Panc1 (cell line): Measurements from ENCODE around the gene TNFRSF11A. TPM values are rescaled to one million over a fixed set of nuclear protein-coding genes. Genes with fewer than 3 reads are reported as not detected.

ENCODE experiments used
- ATAC-seq: fragments of 200-7000 bp; cut with Tn5 transposase; 2 replicates; pipeline ENCODE4 v1.9.1; 2020; ENCODE audit warnings: mild to moderate bottlenecking, moderate library complexity
- BruUV-seq: library from RNA; stranded (reverse); fragments of 400-500 nt; replicated peaks from 2 replicates; lab custom pipeline; 2021; lab: Mats Ljungman, UMichigan
- CTCF ChIA-PET: fragments of 300-600 bp; sonication (Branson Sonifier 250); formaldehyde crosslinking; loops from one replicate; lab custom pipeline; 2022; ENCODE audit warnings: antibody characterized with exemption; lab: Charles Lee
- POLR2A ChIA-PET: fragments of 300-600 bp; sonication (Branson Sonifier 250); formaldehyde crosslinking; loops from one replicate; lab custom pipeline; 2022; ENCODE audit warnings: antibody characterized with exemption; lab: Charles Lee
- DNase-seq: peaks from one replicate; pipeline ENCODE4 v3.0.0-alpha.2; 2010; ENCODE audit warnings: low read depth, low spot score
- H3K27ac ChIP-seq: 2 replicates; pipeline ENCODE4 v1.5.1; 2011; ENCODE audit warnings: mild to moderate bottlenecking, low read length, inconsistent platforms
- H3K27me3 ChIP-seq: fragments of 200-500 bp; sonication (Bioruptor generic); 2 replicates; pipeline ENCODE4 v1.6.0; 2014; ENCODE audit warnings: low read length, inconsistent platforms; ENCODE audit not compliant: control insufficient read depth, insufficient read depth
- H3K36me3 ChIP-seq: fragments of 200-500 bp; sonication (Bioruptor generic); 2 replicates; pipeline ENCODE4 v1.5.1; 2014; ENCODE audit warnings: inconsistent platforms, mild to moderate bottlenecking, low read length, moderate library complexity; ENCODE audit not compliant: control insufficient read depth, insufficient read depth
- H3K4me1 ChIP-seq: 2 replicates; pipeline ENCODE4 v1.5.1; 2011; ENCODE audit warnings: inconsistent platforms, mild to moderate bottlenecking, low read length, moderate library complexity; ENCODE audit not compliant: control insufficient read depth, insufficient read depth
- H3K4me3 ChIP-seq, 2 experiments: 2 replicates each; pipeline ENCODE4 v1.5.1; 2011 to 2012; ENCODE audit warnings: low read depth in 2 of 2, low read length in 2 of 2, mild to moderate bottlenecking in 2 of 2, inconsistent platforms in 1 of 2, moderate library complexity in 1 of 2
- H3K9me3 ChIP-seq: fragments of 200-500 bp; sonication (Bioruptor generic); 2 replicates; pipeline ENCODE4 v1.5.1; 2014; ENCODE audit warnings: low read depth, mild to moderate bottlenecking, inconsistent platforms, low read length, moderate library complexity; ENCODE audit not compliant: control insufficient read depth, insufficient read depth
- CTCF ChIP-seq: fragments of 450-650 bp; IDR thresholded peaks from 2 replicates; pipeline ENCODE4 v1.5.1; 2017; ENCODE audit warnings: mild to moderate bottlenecking
- POLR2AphosphoS5 ChIP-seq: IDR thresholded peaks from 2 replicates; pipeline ENCODE4 v1.6.1; 2012; ENCODE audit warnings: mild to moderate bottlenecking, low read depth, low read length, moderate library complexity
- REST ChIP-seq, 2 experiments: IDR thresholded peaks; 2 replicates each; pipeline ENCODE4 v1.6.1; 2011 to 2012; ENCODE audit warnings: low read depth in 2 of 2, control low read depth in 1 of 2, low read length in 1 of 2, mild to moderate bottlenecking in 1 of 2, moderate library complexity in 1 of 2; ENCODE audit not compliant: insufficient read depth in 1 of 2
- SIN3A ChIP-seq: IDR thresholded peaks from 2 replicates; pipeline ENCODE4 v1.6.1; 2012; ENCODE audit warnings: low read depth, mild to moderate bottlenecking, low read length, moderate library complexity, borderline replicate concordance; ENCODE audit not compliant: insufficient read depth
- TCF7L2 ChIP-seq: IDR thresholded peaks from 2 replicates; pipeline ENCODE4 v1.6.1; 2011; ENCODE audit warnings: mild to moderate bottlenecking, low read depth, low read length, inconsistent platforms
- in situ Hi-C: cut with HindIII; loops from 2 replicates; pipeline ENCODE4 v1.10.0; 2016; ENCODE audit warnings: low sequenced_read_pairs, low pct_unique_long_range_greater_than_20kb
- intact Hi-C: fragments of 100-400 bp; cut with micrococcal nuclease; formaldehyde crosslinking; loops from one replicate; pipeline ENCODE4 v1.10.0; 2022; ENCODE audit not compliant: unreplicated experiment
- total RNA-seq: library from RNA; stranded (reverse); gene quantifications from one replicate; pipeline ENCODE4 v1.2.1, GENCODE V29; 2021; ENCODE audit not compliant: unreplicated experiment

The TNFRSF11A gene
- total RNA-seq, 1 experiment from 2014 or later = 14.1 TPM

GRCh38 chr18:62360805-62361204, 35.7 kb downstream of the TNFRSF11A start:
- H3K36me3 ChIP-seq = no peaks in the 10 kb centered on the region
- CTCF ChIA-PET = no interaction called here
- in situ Hi-C loops (no loop called here), intact Hi-C loops (no loop called here)
- ATAC-seq = no peak
- H3K27me3 ChIP-seq = no peaks in the 10 kb centered on the region
- H3K27ac ChIP-seq = no peak overlapping the region
- H3K9me3 ChIP-seq = no peaks in the 10 kb centered on the region
- H3K4me1 ChIP-seq = no peaks in the 10 kb centered on the region
- BruUV-seq = no TSS peak
- POLR2A ChIA-PET = no interaction called here
- no peak for TF ChIP-seq TCF7L2
- no peak for TF ChIP-seq SIN3A
- no peak for TF ChIP-seq POLR2AphosphoS5
- DNase-seq = no peak
- H3K4me3 ChIP-seq = no peak overlapping the region

- CTCF ChIA-PET = no interaction called here
These were observed 36.2 kb downstream of the TNFRSF11A start for GRCh38 chr18:62361288-62361687.

More at GRCh38 chr18:62361288-62361687, 36.2 kb downstream of the TNFRSF11A start:
- intact Hi-C loops (no loop called here), in situ Hi-C loops (no loop called here)
- Histone ChIP-seq H3K36me3 (no peaks in the 10 kb centered on the region), H3K4me3 (no peak overlapping the region), H3K27ac (no peak overlapping the region), H3K27me3 (no peaks in the 10 kb centered on the region), H3K4me1 (no peaks in the 10 kb centered on the region), H3K9me3 (no peaks in the 10 kb centered on the region)
- no TSS peak for BruUV-seq
- TF ChIP-seq POLR2AphosphoS5 (no peak), TCF7L2 (no peak), CTCF (no peak), SIN3A (no peak), REST (IDR thresholded peaks at IDR 0.05; ENCODE audit: insufficient read depth in 1 of 2, low read depth in 2 of 2, low read length in 1 of 2) (no peak)
- POLR2A ChIA-PET = no interaction called here
- no peak for ATAC-seq
- no peak for DNase-seq
